HEK293T (cell line): ENCODE measurements around the gene VASP.

ENCODE experiments used
- ARNT ChIP-seq: fragments of 450-650 bp; IDR thresholded peaks from 2 replicates; pipeline ENCODE4 v1.6.1; 2017; ENCODE audit warnings: mild to moderate bottlenecking
- BHLHE40 ChIP-seq: fragments of 450-650 bp; IDR thresholded peaks from 2 replicates; pipeline ENCODE4 v1.6.1; 2016; ENCODE audit warnings: mild to moderate bottlenecking, moderate library complexity, borderline replicate concordance
- ELF4 ChIP-seq: fragments of 450-650 bp; IDR thresholded peaks from 2 replicates; pipeline ENCODE4 v1.6.1; 2017; ENCODE audit warnings: antibody characterized with exemption
- FOXA1 ChIP-seq: fragments of 450-650 bp; IDR thresholded peaks from 2 replicates; pipeline ENCODE4 v1.6.1; 2016; ENCODE audit warnings: mild to moderate bottlenecking
- FOXM1 ChIP-seq: fragments of 450-650 bp; IDR thresholded peaks from 2 replicates; pipeline ENCODE4 v1.6.1; 2017; ENCODE audit warnings: mild to moderate bottlenecking, borderline replicate concordance
- NFRKB ChIP-seq: fragments of 450-650 bp; IDR thresholded peaks from 2 replicates; pipeline ENCODE4 v1.6.1; 2016; ENCODE audit warnings: mild to moderate bottlenecking, moderate library complexity
- SP1 ChIP-seq: fragments of 450-650 bp; IDR thresholded peaks from 2 replicates; pipeline ENCODE4 v1.6.1; 2017
- SUZ12 ChIP-seq: fragments of 450-650 bp; IDR thresholded peaks from 2 replicates; pipeline ENCODE4 v1.6.1; 2016; ENCODE audit warnings: mild to moderate bottlenecking
- ZNF384 ChIP-seq: fragments of 450-650 bp; IDR thresholded peaks from 2 replicates; pipeline ENCODE4 v1.6.1; 2016
- TF ChIP-seq, protein P1 (sequence below): fragments of 450-650 bp; IDR thresholded peaks from 2 replicates; pipeline ENCODE4 v1.6.1; 2016

DNA sequence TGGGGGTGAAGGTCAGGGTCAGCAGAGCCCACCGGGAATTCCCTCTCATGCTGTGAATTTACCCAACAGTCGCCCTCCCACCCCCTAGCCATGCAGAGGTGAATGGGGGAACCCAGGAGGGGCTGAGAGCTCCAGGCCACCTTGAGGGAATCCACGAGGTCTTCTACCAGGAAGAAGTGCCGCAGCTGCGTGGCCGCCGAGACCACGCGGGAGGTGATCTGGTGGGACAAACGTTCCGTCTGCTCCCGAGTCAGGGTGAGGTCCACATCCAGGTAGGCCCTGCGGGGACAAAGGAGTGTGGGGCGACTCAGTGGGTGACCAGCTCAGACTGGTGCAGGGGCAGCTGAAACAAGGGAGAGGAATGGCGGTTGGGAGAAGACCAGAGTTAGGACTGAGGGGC, 18.6 kb upstream of the VASP start:
- TF ChIP-seq ZNF384 (no peak), FOXM1 (no peak), ELF4 (no peak), BHLHE40 (no peak), NFRKB (no peak), SP1 (no peak), SUZ12 (no peak), ARNT (no peak), FOXA1 (no peak)
- TF ChIP-seq, protein P1, sequence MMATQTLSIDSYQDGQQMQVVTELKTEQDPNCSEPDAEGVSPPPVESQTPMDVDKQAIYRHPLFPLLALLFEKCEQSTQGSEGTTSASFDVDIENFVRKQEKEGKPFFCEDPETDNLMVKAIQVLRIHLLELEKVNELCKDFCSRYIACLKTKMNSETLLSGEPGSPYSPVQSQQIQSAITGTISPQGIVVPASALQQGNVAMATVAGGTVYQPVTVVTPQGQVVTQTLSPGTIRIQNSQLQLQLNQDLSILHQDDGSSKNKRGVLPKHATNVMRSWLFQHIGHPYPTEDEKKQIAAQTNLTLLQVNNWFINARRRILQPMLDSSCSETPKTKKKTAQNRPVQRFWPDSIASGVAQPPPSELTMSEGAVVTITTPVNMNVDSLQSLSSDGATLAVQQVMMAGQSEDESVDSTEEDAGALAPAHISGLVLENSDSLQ = no peak
